ENCODE data around the gene PTGER1.

Gene PTGER1

DNA sequence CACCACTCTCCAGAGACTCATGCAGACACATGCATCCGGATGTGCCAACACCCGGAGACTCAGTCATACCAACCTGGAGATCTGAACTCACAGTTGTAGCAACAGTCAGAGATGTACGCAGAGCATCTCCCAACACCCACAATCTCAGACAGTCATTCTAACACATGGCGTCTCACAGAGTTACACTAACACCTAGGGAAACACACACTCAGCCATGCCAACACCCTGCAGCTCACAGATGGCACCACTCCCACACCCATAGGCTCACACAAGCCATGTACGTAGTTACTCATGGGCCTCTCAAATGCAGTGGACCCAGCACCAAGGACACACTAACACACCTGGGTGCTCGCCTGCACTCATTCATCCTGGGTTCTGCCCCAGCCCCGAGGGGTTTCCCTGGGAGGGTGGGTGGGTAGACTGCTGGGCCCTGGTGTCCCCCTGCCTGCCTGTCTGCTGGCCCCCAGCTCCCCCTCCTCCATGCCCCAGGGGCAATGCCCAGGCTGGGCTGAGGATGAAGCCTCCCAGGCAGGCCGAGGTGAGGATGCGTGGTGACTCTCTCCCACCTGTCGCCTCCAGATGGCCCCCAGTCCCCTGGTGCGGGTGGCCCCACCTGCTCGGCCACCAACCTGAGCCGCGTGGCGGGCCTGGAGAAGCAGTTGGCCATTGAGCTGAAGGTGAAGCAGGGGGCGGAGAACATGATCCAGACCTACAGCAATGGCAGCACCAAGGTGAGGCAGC, 32.1 kb downstream of the PTGER1 start:
- no peak overlapping the region for H3K9ac ChIP-seq (ENCODE audit: low read length)
- no peak overlapping the region for H3K4me3 ChIP-seq (ENCODE audit: low read length)
- peaks cover 4% of the 10 kb centered on the region; the same call in 1 of the 2 replicates for H4K20me1 ChIP-seq (ENCODE audit: insufficient read depth, low read length)
- no peaks in the 10 kb centered on the region for H3K9me3 ChIP-seq (ENCODE audit: insufficient read depth, low read length)
- H3K79me2 ChIP-seq (ENCODE audit: low read length), result peaks cover 36% of the 10 kb centered on the region
- no peak overlapping the region for H2AFZ ChIP-seq (ENCODE audit: low read depth, low read length)
- H3K4me2 ChIP-seq (ENCODE audit: low read length), result no peak overlapping the region
- TF ChIP-seq EZH2phosphoT487 (IDR thresholded peaks at IDR 0.05; ENCODE audit: low read depth), result no peak
- TF ChIP-seq, protein P1, sequence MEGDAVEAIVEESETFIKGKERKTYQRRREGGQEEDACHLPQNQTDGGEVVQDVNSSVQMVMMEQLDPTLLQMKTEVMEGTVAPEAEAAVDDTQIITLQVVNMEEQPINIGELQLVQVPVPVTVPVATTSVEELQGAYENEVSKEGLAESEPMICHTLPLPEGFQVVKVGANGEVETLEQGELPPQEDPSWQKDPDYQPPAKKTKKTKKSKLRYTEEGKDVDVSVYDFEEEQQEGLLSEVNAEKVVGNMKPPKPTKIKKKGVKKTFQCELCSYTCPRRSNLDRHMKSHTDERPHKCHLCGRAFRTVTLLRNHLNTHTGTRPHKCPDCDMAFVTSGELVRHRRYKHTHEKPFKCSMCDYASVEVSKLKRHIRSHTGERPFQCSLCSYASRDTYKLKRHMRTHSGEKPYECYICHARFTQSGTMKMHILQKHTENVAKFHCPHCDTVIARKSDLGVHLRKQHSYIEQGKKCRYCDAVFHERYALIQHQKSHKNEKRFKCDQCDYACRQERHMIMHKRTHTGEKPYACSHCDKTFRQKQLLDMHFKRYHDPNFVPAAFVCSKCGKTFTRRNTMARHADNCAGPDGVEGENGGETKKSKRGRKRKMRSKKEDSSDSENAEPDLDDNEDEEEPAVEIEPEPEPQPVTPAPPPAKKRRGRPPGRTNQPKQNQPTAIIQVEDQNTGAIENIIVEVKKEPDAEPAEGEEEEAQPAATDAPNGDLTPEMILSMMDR (IDR thresholded peaks at IDR 0.05; ENCODE audit: low read depth, low read length), result no peak
- H3K27me3 ChIP-seq (ENCODE audit: low read depth, low read length), result no peaks in the 10 kb centered on the region
- no peak overlapping the region for H3K27ac ChIP-seq (ENCODE audit: low read length)
- peaks cover 39% of the 10 kb centered on the region for H3K36me3 ChIP-seq (replicated peaks; ENCODE audit: low read depth, low read length)
- H3K4me1 ChIP-seq (ENCODE audit: low read length), result peaks cover 14% of the 10 kb centered on the region

DNA sequence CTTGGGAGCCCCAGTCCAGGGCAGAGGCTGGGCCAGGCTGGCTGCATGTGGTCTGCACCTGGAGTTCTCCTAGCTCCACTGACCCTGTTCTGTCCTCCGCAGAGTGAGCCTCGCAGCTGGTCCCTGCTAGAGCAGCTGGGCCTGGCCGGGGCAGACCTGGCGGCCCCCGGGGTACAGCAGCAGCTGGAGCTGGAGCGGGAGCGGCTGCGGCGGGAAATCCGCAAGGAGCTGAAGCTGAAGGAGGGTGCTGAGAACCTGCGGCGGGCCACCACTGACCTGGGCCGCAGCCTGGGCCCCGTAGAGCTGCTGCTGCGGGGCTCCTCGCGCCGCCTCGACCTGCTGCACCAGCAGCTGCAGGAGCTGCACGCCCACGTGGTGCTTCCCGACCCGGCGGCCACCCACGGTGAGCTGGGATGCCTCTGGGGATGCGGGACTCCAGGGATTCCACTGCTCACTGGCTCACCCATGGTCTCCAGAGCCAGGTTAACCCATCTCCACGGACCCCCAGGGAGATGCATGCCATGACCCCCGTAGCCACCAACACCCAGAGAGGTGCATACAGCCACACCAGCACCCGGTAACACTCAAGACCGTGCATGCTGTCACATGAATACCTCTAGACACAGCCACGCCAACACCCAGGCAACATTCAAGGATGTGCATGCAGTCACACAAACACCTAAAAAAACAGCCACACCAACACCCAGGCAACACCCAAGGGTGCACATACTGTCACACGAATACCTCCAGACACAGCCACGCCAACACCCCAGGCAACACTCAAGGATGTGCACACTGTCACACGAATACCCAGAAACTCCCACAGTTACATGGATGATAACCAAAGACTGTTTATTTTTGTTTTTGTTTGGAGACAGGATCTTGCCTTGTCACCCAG, 33.9 kb downstream of the PTGER1 start:
- Histone ChIP-seq H3K79me2 (ENCODE audit: low read length) (peaks cover 53% of the 10 kb centered on the region), H3K4me1 (ENCODE audit: low read length) (peaks cover 14% of the 10 kb centered on the region), H3K4me3 (ENCODE audit: low read length) (peak overlapping the region; percentile 74; the same call in 1 of the 2 replicates), H3K4me2 (ENCODE audit: low read length) (peak overlapping the region; percentile 70), H2AFZ (ENCODE audit: low read depth, low read length) (no peak overlapping the region), H4K20me1 (ENCODE audit: insufficient read depth, low read length) (peaks cover 4% of the 10 kb centered on the region; the same call in 1 of the 2 replicates), H3K36me3 (replicated peaks; ENCODE audit: low read depth, low read length) (peaks cover 30% of the 10 kb centered on the region), H3K9me3 (ENCODE audit: insufficient read depth, low read length) (no peaks in the 10 kb centered on the region), H3K9ac (ENCODE audit: low read length) (no peak overlapping the region), H3K27ac (ENCODE audit: low read length) (no peak overlapping the region), H3K27me3 (ENCODE audit: low read depth, low read length) (no peaks in the 10 kb centered on the region)
- no peak for TF ChIP-seq EZH2phosphoT487 (IDR thresholded peaks at IDR 0.05; ENCODE audit: low read depth)
- TF ChIP-seq, protein P1 (IDR thresholded peaks at IDR 0.05; ENCODE audit: low read depth, low read length), result no peak

DNA sequence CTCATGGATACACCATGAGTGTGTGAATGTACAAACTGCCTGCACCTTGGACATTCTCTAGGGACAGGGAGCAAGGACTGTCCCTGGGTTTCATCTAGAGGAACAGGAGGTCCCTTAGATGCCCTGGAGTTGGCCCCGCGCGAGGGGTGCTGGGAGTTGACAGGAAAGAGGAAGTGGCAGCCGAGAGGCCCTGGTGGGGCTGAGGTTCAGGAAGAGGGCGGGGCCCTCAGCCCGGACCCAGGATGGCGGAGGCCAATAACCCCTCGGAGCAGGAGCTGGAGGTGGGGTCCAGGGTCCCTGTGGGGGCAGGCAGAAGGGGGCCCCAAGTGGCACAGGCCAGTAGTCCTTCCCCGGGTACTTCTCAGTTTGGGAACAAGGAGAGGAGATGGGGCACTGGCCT, 35.1 kb downstream of the PTGER1 start:
- Histone ChIP-seq H3K4me1 (ENCODE audit: low read length) (peaks cover 14% of the 10 kb centered on the region), H3K4me2 (ENCODE audit: low read length) (peak overlapping the region; percentile 70), H2AFZ (ENCODE audit: low read depth, low read length) (peak overlapping the region; percentile 70), H3K9ac (ENCODE audit: low read length) (peak overlapping the region; percentile 74), H3K27me3 (ENCODE audit: low read depth, low read length) (no peaks in the 10 kb centered on the region), H3K4me3 (ENCODE audit: low read length) (peak overlapping the region; percentile 74), H3K9me3 (ENCODE audit: insufficient read depth, low read length) (no peaks in the 10 kb centered on the region), H4K20me1 (ENCODE audit: insufficient read depth, low read length) (peaks cover 6% of the 10 kb centered on the region), H3K36me3 (replicated peaks; ENCODE audit: low read depth, low read length) (peaks cover 30% of the 10 kb centered on the region), H3K27ac (ENCODE audit: low read length) (peak overlapping the region; percentile 49), H3K79me2 (ENCODE audit: low read length) (peaks cover 61% of the 10 kb centered on the region)
- TF ChIP-seq, protein P1 (IDR thresholded peaks at IDR 0.05; ENCODE audit: low read depth, low read length), result no peak
- TF ChIP-seq EZH2phosphoT487 (IDR thresholded peaks at IDR 0.05; ENCODE audit: low read depth), result no peak

DNA sequence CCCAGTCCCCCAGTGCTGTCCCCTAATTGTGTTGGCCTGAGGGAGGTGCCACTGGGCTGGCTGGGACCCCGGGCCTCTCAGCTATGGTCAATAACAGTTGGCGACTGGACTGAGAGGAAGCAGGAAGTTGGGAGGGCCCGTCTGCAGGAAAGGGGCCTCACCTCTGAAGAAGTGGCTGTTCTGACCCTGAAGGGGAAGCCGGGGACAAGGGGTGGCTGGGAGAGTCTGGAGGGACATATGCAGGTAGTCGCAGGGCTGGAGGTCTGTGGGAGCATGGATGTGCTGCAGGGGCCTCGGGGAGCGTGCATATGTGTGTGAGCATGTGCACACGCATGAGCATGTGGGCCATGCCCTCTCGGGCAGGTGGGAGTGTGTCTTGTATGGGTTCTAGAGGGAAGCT, 36.1 kb downstream of the PTGER1 start:
- no peak for TF ChIP-seq EZH2phosphoT487 (IDR thresholded peaks at IDR 0.05; ENCODE audit: low read depth)
- no peak overlapping the region for H3K9ac ChIP-seq (ENCODE audit: low read length)
- H3K79me2 ChIP-seq (ENCODE audit: low read length), result peaks cover 71% of the 10 kb centered on the region
- H3K27ac ChIP-seq (ENCODE audit: low read length), result no peak overlapping the region
- H3K36me3 ChIP-seq (replicated peaks; ENCODE audit: low read depth, low read length), result peaks cover 23% of the 10 kb centered on the region
- peaks cover 22% of the 10 kb centered on the region for H3K4me1 ChIP-seq (ENCODE audit: low read length)
- H3K4me2 ChIP-seq (ENCODE audit: low read length), result no peak overlapping the region
- no peak overlapping the region for H2AFZ ChIP-seq (ENCODE audit: low read depth, low read length)
- no peak overlapping the region for H3K4me3 ChIP-seq (ENCODE audit: low read length)
- H3K9me3 ChIP-seq (ENCODE audit: insufficient read depth, low read length), result no peaks in the 10 kb centered on the region
- H4K20me1 ChIP-seq (ENCODE audit: insufficient read depth, low read length), result peaks cover 14% of the 10 kb centered on the region
- no peaks in the 10 kb centered on the region for H3K27me3 ChIP-seq (ENCODE audit: low read depth, low read length)

All from OCI-LY3 (cell line).